T-helper 17 cell (primary cell): ENCODE data around the gene KRTAP9-3. TPM values are rescaled to one million over a fixed set of nuclear protein-coding genes. Genes with fewer than 3 reads are reported as not detected.
"Not testable (repeated sequence)": the region's sequence is repeated elsewhere in the genome, so short reads cannot be mapped to it uniquely, and the experiment has no call there.

Source experiments
- ATAC-seq: fragments of 150-1000 bp; cut with Tn5 transposase; 2 replicates; pipeline ENCODE4 v1.10.0; 2021; ENCODE audit warnings: mild to moderate bottlenecking, moderate library complexity
- DNase-seq, 3 donors: peaks; one replicate each; pipeline versions ENCODE4 v3.0.0 to v3.0.0-alpha.2; 2020 to 2021
- H3K9me3 ChIP-seq: one replicate; pipeline ENCODE4 v1.7.0; 2013; ENCODE audit warnings: low read length, mild to moderate bottlenecking; ENCODE audit not compliant: control insufficient read depth, poor library complexity, severe bottlenecking
- H3K27ac Mint-ChIP-seq: one replicate; pipeline ENCODE4 v1.8.0; 2022; ENCODE audit warnings: mild to moderate bottlenecking, moderate library complexity, mixed read lengths
- H3K27me3 Mint-ChIP-seq: one replicate; pipeline ENCODE4 v1.8.0; 2022; ENCODE audit warnings: mixed read lengths
- H3K36me3 Mint-ChIP-seq: one replicate; pipeline ENCODE4 v1.8.0; 2022; ENCODE audit warnings: low read depth, mixed read lengths
- H3K4me1 Mint-ChIP-seq: one replicate; pipeline ENCODE4 v1.8.0; 2022; ENCODE audit warnings: mild to moderate bottlenecking, mixed read lengths
- H3K4me3 Mint-ChIP-seq: one replicate; pipeline ENCODE4 v1.8.0; 2022; ENCODE audit warnings: mild to moderate bottlenecking, moderate library complexity, mixed read lengths
- total RNA-seq, 4 donors: library from RNA in 2 of 4; stranded (reverse) in 2 of 4; gene quantifications; one replicate each; pipeline ENCODE4 v1.2.3 and lab custom pipeline; 2022 to 2026

KRTAP9-3 gene
- total RNA-seq, 2 donors from 2014 or later = not detected

GRCh38 chr17:41226051-41226450 is 6.2 kb upstream of the KRTAP9-3 start:
- ATAC-seq = no peak
- H3K9me3 ChIP-seq = no peaks in the 10 kb centered on the region
- Mint-ChIP-seq H3K4me1 (no peaks in the 10 kb centered on the region), H3K27ac (no peak overlapping the region), H3K27me3 (peaks cover 19% of the 10 kb centered on the region), H3K4me3 (no peak overlapping the region), H3K36me3 (no peaks in the 10 kb centered on the region)
- DNase-seq = no peak

DNA sequence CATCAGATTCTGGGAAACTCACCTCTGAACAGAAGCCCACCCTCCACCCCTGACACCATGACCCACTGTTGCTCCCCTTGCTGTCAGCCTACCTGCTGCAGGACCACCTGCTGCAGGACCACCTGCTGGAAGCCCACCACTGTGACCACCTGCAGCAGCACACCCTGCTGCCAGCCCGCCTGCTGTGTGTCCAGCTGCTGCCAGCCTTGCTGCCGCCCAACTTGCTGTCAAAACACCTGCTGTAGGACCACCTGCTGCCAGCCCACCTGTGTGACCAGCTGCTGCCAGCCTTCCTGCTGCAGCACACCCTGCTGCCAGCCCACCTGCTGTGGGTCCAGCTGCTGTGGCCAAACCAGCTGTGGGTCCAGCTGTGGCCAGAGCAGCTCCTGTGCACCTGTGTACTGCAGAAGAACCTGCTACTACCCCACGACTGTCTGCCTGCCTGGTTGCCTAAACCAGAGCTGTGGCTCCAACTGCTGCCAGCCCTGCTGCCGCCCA is 5.6 kb upstream of the KRTAP9-3 start, which contains the start of gene KRTAP9-2:
TSS of gene KRTAP9-2 (plus strand) at position 51 of the 498 bp plus-strand sequence. CDS start at position 58, 7 bp downstream.
- H3K36me3 Mint-ChIP-seq, H3K27ac Mint-ChIP-seq, H3K9me3 ChIP-seq, H3K4me1 Mint-ChIP-seq, DNase-seq, H3K4me3 Mint-ChIP-seq, ATAC-seq: not testable (repeated sequence)
- H3K27me3 Mint-ChIP-seq = peaks cover 21% of the 10 kb centered on the region

DNA sequence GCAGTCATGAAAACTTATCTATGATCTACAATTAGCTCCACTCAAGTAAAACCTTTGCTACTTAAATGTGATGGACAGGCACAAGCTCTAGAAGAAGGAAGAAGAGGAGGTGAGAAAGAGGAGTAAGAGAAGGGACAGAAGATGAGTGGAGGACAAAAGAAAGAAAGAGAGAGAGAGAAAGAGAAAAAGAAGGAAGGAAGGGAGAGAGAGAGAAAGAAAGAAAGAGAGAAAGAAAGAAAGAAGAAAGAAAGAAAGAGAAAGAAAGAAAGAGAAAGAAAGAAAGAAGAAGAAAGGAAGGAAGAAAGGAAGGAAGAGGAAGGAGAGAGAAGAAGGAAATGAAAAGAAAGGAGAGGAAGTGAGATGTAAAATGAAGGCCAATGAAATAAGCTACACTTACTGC is 2.2 kb upstream of the KRTAP9-3 start:
- peaks cover 34% of the 10 kb centered on the region for H3K27me3 Mint-ChIP-seq
- H3K9me3 ChIP-seq = no peaks in the 10 kb centered on the region
- no peak overlapping the region for H3K4me3 Mint-ChIP-seq
- H3K36me3 Mint-ChIP-seq = peaks cover 4% of the 10 kb centered on the region
- no peak overlapping the region for H3K27ac Mint-ChIP-seq
- DNase-seq (no peak), ATAC-seq (no peak)
- no peaks in the 10 kb centered on the region for H3K4me1 Mint-ChIP-seq

DNA sequence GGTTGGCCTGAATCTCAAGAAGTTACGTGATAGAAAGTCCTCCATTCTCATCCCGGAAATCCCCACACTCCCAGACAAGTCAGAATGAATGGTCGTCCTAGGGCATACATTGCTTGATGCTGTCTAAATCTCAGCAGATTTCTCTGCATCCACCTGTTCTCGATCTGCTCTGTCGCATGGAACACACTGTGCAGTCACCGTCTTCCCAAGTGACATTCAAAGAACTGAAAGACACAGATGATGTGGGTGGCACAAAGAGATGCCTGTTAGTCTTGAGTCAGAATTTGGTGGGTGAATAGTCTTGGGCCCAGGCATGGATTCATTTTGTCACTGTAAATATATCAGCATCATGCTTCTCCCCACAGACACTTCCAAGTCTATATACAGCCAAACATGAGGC is 518 bp upstream of the KRTAP9-3 start:
- Mint-ChIP-seq H3K27me3 (peaks cover 39% of the 10 kb centered on the region), H3K4me3 (no peak overlapping the region), H3K36me3 (peaks cover 4% of the 10 kb centered on the region), H3K4me1 (peaks cover 3% of the 10 kb centered on the region), H3K27ac (no peak overlapping the region)
- DNase-seq (no peak), ATAC-seq (no peak)
- no peaks in the 10 kb centered on the region for H3K9me3 ChIP-seq

DNA sequence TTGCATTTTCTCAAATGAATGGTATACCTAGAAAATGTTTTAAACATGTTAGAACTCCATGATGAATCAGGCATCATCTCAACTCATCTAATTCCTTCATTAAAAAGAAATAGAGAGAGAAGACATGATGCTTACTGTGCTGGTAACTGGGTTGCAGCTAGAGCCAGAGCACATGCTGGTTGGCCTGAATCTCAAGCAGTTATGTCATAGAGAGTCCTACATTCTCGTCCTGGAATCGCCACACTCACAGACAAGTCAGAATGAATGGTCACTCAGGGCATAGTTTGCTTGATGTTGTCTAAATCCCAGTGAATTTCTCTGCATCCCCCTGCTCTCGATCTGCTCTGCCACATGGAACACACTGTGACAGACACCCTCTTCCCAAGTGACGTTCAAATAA is 4.9 kb downstream of the KRTAP9-3 start:
- not testable (repeated sequence) for H3K27ac Mint-ChIP-seq, DNase-seq, H3K36me3 Mint-ChIP-seq, H3K4me1 Mint-ChIP-seq, H3K4me3 Mint-ChIP-seq, ATAC-seq, H3K9me3 ChIP-seq
- H3K27me3 Mint-ChIP-seq = peaks cover 46% of the 10 kb centered on the region

DNA sequence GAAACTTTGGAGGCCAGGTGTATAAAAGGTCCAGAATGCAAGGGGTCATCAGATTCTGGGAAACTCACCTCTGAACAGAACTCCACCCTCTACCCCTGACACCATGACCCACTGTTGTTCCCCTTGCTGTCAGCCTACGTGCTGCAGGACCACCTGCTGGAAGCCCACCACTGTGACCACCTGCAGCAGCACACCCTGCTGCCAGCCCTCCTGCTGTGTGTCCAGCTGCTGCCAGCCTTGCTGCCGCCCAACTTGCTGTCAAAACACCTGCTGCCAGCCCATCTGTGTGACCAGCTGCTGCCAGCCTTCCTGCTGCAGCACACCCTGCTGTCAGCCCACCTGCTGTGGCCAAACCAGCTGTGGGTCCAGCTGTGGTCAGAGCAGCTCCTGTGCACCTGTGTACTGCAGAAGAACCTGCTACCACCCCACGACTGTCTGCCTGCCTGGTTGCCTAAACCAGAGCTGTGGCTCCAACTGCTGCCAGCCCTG is 5.7 kb downstream of the KRTAP9-3 start, which contains the start of gene KRTAP9-8:
TSS of gene KRTAP9-8 (plus strand) at position 51 of the 489 bp plus-strand sequence. CDS start at position 104, 53 bp downstream.
- H3K9me3 ChIP-seq = not testable (repeated sequence)

DNA sequence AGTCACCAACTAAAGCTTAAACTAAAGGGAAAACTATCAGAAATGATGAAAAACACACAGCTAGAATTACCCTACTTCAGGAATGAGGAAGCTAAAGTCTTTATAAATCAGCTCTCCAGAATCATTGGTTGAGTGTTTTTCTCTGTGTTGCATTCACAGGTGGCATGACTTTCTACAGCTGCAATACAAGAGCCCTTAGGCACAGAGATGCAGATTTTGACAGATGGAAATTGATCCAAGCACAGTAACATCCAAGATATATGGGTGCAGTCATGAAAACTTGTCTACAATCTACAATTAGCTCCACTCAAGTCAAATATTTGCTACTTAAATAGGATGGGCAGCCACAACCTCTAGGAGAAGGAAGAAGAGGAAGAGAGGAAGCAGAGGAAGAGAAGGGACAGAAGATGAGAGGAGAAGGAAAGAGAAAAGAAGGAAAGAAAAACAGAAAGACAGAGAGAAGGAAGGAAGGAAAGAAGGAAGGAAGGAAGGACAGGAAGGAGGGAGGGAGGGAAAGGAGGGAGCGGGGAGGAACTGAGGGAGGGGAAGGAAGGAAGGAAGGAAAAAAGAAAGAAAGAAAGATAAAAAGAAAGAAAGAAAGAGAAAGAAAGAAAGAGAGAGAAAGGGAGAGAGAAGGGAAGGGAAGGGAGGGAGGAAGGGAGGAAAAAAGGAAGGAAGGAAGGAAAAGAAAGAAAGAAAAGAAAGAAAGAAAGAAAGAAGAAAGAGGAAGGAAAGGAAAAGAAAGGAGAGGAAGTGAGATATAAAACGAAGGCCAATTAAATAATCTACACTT is 14.9 kb downstream of the KRTAP9-3 start:
- not testable (repeated sequence) for ATAC-seq, H3K9me3 ChIP-seq, DNase-seq, H3K4me3 Mint-ChIP-seq, H3K4me1 Mint-ChIP-seq, H3K27ac Mint-ChIP-seq, H3K36me3 Mint-ChIP-seq
- H3K27me3 Mint-ChIP-seq = peaks cover 12% of the 10 kb centered on the region

More for the DNA sequence above, 5.7 kb downstream of the KRTAP9-3 start, which contains the start of gene KRTAP9-8:
- not testable (repeated sequence) for ATAC-seq, H3K4me3 Mint-ChIP-seq, H3K36me3 Mint-ChIP-seq, H3K4me1 Mint-ChIP-seq, H3K27ac Mint-ChIP-seq, DNase-seq
- H3K27me3 Mint-ChIP-seq = peaks cover 41% of the 10 kb centered on the region

GRCh38 chr17:41249637-41250240 is 17.5 kb downstream of the KRTAP9-3 start, which contains the start of gene KRTAP9-4:
TSS of gene KRTAP9-4 (plus strand) at chr17:41249687. CDS start at chr17:41249721, 34 bp downstream.
- ATAC-seq, H3K4me1 Mint-ChIP-seq, H3K4me3 Mint-ChIP-seq, H3K36me3 Mint-ChIP-seq, H3K9me3 ChIP-seq, DNase-seq: not testable (repeated sequence)
- Mint-ChIP-seq H3K27me3 (peaks cover 26% of the 10 kb centered on the region), H3K27ac (peak within 1 kb of the TSS; percentile 21)

DNA sequence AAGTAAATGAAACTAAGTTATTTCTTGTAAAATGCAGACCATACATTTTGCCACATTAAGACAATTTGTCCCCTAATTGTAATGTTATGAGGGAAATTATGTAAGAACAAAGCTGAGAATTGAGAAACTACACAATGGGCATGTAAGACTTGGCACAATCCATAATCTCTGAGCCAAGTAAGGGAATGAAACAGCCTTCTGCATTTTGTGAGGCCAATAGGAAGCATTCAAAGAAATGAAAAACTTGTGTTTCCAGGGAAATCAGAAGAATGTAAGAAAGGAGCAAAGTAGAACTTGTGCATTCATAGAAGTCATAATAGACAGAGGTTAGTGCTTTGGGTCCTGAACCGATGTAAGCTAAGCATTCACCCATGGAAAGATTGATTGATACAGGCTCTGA is 19.0 kb downstream of the KRTAP9-3 start:
- no peaks in the 10 kb centered on the region for H3K9me3 ChIP-seq
- DNase-seq = no peak
- H3K27ac Mint-ChIP-seq = no peak overlapping the region
- peaks cover 34% of the 10 kb centered on the region for H3K27me3 Mint-ChIP-seq
- H3K36me3 Mint-ChIP-seq = peaks cover 4% of the 10 kb centered on the region
- no peak for ATAC-seq
- H3K4me3 Mint-ChIP-seq = no peak overlapping the region
- peaks cover 5% of the 10 kb centered on the region for H3K4me1 Mint-ChIP-seq

GRCh38 chr17:41254861-41255260 is 22.6 kb downstream of the KRTAP9-3 start:
- Mint-ChIP-seq H3K27ac (no peak overlapping the region), H3K36me3 (peaks cover 4% of the 10 kb centered on the region), H3K4me3 (no peak overlapping the region), H3K4me1 (peaks cover 5% of the 10 kb centered on the region), H3K27me3 (peaks cover 64% of the 10 kb centered on the region)
- H3K9me3 ChIP-seq = no peaks in the 10 kb centered on the region
- no peak for ATAC-seq
- DNase-seq = no peak

DNA sequence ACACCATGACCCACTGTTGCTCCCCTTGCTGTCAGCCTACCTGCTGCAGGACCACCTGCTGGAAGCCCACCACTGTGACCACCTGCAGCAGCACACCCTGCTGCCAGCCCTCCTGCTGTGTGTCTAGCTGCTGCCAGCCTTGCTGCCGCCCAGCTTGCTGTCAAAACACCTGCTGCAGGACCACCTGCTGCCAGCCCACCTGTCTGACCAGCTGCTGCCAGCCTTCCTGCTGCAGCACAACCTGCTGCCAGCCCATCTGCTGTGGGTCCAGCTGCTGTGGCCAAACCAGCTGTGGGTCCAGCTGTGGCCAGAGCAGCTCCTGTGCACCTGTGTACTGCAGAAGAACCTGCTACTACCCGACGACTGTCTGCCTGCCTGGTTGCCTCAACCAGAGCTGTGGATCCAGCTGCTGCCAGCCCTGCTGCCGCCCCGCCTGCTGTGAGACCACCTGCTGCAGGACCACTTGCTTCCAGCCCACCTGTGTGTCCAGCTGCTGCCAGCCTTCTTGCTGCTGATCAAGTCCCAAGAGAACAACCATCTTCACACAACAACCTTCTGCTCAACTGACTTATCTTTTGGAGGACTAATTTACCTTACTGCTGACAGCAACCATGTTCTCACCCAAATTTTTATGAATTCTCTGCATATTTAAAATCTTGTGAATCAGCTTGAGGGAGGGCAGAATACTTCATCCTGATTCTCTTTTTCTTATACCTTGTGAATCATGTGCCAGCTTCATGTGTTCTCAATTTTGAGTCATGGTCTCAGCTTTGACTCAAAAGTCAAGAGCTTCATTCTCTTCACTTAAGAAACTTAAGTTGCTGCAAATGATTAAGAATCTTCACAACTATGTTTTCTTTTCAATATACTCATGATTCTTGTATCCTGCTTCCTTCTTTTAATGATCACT is 23.4 kb downstream of the KRTAP9-3 start, which contains the start of gene KRTAP9-9:
TSS of gene KRTAP9-9 (plus strand) at position 4 of the 910 bp plus-strand sequence.
- not testable (repeated sequence) for ATAC-seq

GRCh38 chr17:41256291-41256685 is 24.0 kb downstream of the KRTAP9-3 start:
- DNase-seq = no peak
- H3K4me3 Mint-ChIP-seq = no peak overlapping the region

More for the DNA sequence above, 23.4 kb downstream of the KRTAP9-3 start, which contains the start of gene KRTAP9-9:
- not testable (repeated sequence) for H3K9me3 ChIP-seq, H3K27ac Mint-ChIP-seq, H3K4me1 Mint-ChIP-seq, H3K36me3 Mint-ChIP-seq, DNase-seq, H3K4me3 Mint-ChIP-seq
- H3K27me3 Mint-ChIP-seq = peaks cover 56% of the 10 kb centered on the region

More at GRCh38 chr17:41256291-41256685, 24.0 kb downstream of the KRTAP9-3 start:
- peaks cover 59% of the 10 kb centered on the region for H3K27me3 Mint-ChIP-seq
- no peak overlapping the region for H3K27ac Mint-ChIP-seq
- peaks cover 7% of the 10 kb centered on the region for H3K4me1 Mint-ChIP-seq
- ATAC-seq = no peak
- no peaks in the 10 kb centered on the region for H3K9me3 ChIP-seq
- no peaks in the 10 kb centered on the region for H3K36me3 Mint-ChIP-seq
